ENCODE measurements around the gene PBX4. TPM values are rescaled to one million over a fixed set of nuclear protein-coding genes. Genes with fewer than 3 reads are reported as not detected.

The PBX4 gene
- total RNA-seq, 1 experiment from 2014 or later: 2.0 TPM

DNA sequence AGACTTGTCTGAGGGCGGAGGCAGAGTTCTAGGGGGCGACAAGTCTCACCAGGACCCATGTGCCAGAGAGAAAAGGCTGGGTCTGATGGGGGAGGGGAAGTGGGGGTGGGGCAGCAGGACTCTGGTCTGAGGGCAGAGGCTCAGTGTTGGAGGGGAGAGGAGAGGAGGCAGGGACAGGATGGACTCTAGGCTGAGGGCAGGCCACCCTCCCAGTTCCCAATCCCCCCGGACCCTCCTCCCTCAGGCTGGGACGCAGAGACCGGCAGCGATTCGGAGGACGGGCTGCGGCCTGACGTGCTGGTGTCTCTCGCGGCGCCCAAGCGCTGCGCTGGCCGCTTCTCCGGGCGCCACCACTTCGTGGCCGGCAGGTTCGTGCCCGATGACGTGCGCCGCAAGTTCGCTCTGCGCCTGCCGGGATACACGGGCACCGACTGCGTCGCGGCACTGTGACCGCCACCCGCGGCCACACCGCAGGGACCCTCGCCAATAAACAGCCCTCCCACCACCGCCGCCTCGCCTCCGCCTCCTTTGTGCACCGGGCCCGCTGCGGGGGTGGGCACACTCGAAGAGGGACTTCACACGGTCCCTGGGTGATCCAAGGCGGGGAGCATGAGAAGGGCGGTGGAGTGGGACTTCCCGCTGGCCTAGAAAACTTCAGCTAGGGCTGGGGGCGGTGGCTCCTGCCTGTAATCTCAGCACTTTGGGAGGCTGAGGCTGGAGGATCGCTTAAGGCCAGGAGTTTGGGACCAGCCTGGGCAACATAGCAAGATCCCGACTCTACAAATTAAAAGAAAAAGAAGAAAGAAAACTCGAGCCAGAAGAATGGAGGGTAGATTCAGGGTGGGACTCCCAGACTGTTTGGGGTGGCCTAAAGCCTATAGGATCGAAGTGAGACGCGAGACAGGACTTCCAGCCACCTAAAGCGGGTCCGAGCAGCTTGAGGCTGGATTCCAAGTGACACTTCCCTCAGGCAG is 81.1 kb downstream of the PBX4 start:
- no peaks in the 10 kb centered on the region; the same call in 1 of the 2 replicates for H3K27me3 ChIP-seq (replicated peaks)
- peaks cover 4% of the 10 kb centered on the region for H3K4me1 ChIP-seq (replicated peaks)
- no peak overlapping the region for H3K4me3 ChIP-seq
- H3K36me3 ChIP-seq: no peaks in the 10 kb centered on the region
- no peaks in the 10 kb centered on the region; the same call in 1 of the 2 replicates for H3K9me3 ChIP-seq (replicated peaks)
- H3K27ac ChIP-seq: no peak overlapping the region
- DNase-seq (ENCODE audit: low read depth in 1 of 2, low spot score in 2 of 2): no peak

DNA sequence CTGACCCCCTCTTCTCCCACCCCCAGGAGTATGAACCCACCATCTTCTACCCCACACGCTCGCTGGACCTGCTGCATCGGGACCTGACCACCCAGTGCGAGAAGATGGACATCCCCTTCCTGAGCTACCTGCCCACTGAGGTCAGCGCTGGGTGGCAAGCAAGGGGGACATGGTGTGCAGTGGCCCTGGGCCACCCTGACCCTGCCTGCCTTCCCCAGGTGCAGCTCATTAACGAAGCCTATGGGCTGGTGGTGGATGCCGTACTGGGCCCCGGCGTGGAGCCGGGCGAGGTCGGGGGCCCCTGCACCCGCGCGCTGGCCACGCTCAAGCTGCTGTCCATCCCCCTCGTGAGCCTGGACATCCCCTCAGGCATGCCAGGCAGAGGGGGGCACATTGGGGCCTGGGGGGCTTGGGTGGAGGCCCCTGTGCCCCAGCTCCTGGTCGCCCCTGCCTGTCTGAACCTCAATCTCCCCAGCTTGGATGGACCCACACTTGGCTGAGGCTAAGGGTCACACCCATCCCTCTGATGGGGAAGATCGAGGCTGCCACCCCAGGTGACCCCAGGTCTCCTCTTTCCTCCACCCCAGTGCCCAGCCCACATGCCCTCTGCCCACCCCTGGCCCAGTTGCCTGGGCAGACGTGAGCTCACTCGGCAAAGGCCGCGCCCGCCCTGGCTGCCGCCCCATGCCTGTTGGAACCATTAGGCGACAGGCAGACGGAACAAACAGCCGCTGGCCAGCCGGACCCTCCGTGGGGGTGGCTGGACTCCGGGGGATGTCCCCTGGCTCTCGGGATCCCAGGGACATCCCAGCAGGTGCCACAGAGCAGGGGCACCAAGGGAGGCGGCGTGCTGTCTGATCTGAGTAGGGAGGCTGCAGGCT is 82.9 kb downstream of the PBX4 start:
- Histone ChIP-seq H3K27ac (no peak overlapping the region), H3K4me3 (no peak overlapping the region), H3K4me1 (replicated peaks) (peaks cover 9% of the 10 kb centered on the region), H3K9me3 (replicated peaks) (no peaks in the 10 kb centered on the region), H3K27me3 (replicated peaks) (no peaks in the 10 kb centered on the region; the same call in 1 of the 2 replicates), H3K36me3 (peaks cover 5% of the 10 kb centered on the region; the same call in 1 of the 2 replicates)
- no peak for DNase-seq (ENCODE audit: low read depth in 1 of 2, low spot score in 2 of 2)

DNA sequence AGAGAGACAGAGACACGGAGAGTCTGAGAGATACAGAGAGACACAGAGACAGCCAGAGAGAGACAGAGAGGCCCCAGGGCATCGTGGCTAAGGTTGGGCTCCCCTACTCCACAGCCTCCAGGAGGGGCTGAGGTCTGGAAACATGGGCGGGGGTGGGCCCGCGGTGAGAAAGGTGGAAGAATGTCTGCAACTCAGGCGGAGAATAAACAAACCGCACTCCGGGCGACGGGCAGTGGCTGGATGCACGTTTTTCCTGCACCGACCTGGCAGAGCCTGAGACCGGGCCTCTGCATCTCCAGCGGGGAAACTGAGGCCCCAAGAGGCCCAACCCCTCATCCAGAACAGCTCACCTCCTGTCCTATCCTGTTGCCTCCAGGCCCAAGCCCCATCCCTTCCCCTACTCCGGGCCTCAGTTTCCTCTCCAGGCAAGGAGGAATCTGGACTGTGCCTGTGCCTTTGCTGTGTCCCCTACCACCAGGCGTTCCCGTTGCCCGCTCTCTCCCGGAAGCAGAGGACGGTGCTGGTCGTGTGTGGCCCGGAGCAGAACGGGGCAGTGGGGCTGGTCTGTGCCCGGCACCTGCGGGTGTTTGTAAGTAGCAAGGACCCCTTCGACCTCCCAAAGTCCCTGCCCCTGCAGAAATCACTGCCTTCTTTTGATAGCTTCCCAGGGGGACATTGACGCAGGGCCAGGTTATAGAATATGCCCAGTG is 83.8 kb downstream of the PBX4 start:
- Histone ChIP-seq H3K9me3 (replicated peaks) (no peaks in the 10 kb centered on the region), H3K27ac (no peak overlapping the region), H3K27me3 (replicated peaks) (no peaks in the 10 kb centered on the region; the same call in 1 of the 2 replicates), H3K36me3 (peaks cover 6% of the 10 kb centered on the region; the same call in 1 of the 2 replicates), H3K4me1 (replicated peaks) (peaks cover 9% of the 10 kb centered on the region), H3K4me3 (no peak overlapping the region)
- no peak for DNase-seq (ENCODE audit: low read depth in 1 of 2, low spot score in 2 of 2)

DNA sequence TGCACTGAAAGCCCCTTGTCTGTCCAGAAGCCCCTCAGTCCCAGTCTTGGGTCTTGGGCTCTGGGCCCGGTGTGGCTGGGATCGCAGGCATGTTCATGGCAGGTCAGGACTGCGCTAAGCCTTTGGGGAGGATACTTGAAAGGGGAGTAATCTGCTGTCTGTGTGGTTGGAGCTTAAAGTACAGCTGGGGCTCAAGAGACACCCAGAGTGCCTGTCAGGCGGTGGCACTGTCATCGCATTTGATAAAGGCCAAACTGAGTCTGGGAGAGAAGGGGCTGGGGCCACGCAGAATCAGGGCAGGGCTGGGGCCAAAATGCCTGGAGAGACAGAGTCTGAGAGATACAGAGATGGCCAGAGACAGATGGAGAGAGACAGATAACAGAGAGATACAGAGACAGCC is 84.6 kb downstream of the PBX4 start:
- H3K4me3 ChIP-seq: no peak overlapping the region
- peaks cover 8% of the 10 kb centered on the region; the same call in 1 of the 2 replicates for H3K36me3 ChIP-seq
- no peaks in the 10 kb centered on the region; the same call in 1 of the 2 replicates for H3K27me3 ChIP-seq (replicated peaks)
- H3K27ac ChIP-seq: no peak overlapping the region
- DNase-seq (ENCODE audit: low read depth in 1 of 2, low spot score in 2 of 2): no peak
- peaks cover 9% of the 10 kb centered on the region for H3K4me1 ChIP-seq (replicated peaks)
- H3K9me3 ChIP-seq (replicated peaks): no peaks in the 10 kb centered on the region

DNA sequence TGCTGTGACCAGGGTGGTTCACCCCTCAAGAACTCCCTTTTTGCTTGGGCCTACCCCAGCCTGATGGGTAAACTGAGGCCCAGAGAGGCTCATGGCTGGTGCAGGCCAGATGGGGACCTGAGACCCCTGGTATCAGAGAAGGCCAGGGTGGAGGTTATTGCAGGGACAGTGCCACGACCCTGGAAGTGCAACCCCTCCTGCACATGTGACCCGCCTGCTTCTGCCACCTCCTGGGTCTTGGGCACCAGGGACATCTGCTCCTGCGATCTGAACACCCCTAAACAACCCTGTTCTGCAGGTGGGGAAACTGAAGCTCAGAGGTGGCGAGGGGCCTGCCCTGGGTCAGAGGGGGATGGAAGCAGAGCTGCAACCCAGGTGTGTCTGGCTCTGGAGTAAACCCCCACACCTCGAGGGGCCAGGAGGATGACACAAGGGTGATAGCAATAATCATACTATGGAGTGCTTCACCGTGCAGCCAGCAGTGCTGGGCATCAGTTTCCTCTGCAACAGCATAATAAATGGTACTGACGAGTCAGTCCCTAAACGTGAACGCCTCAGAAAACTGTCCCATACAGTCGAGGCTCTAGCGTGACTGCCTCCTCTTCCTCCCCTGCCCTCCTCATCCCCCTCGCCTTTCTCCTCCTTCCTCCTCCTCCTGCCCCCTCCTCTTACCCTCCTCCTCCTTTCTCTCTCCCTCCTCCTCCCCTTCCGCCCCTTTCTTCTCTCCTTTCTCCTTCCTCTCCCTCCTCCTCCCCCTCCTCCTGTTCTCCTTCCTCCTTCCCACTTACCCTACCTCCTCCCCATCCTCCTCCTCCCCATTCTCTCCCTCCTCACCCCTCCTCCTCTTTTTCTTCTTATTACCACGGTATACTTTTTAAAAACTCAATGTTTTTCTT is 85.4 kb downstream of the PBX4 start:
- peaks cover 6% of the 10 kb centered on the region for H3K4me1 ChIP-seq (replicated peaks)
- H3K9me3 ChIP-seq (replicated peaks): no peaks in the 10 kb centered on the region
- H3K27me3 ChIP-seq (replicated peaks): no peaks in the 10 kb centered on the region
- no peak for DNase-seq (ENCODE audit: low read depth in 1 of 2, low spot score in 2 of 2)
- peaks cover 13% of the 10 kb centered on the region for H3K36me3 ChIP-seq
- no peak overlapping the region for H3K4me3 ChIP-seq
- no peak overlapping the region for H3K27ac ChIP-seq

DNA sequence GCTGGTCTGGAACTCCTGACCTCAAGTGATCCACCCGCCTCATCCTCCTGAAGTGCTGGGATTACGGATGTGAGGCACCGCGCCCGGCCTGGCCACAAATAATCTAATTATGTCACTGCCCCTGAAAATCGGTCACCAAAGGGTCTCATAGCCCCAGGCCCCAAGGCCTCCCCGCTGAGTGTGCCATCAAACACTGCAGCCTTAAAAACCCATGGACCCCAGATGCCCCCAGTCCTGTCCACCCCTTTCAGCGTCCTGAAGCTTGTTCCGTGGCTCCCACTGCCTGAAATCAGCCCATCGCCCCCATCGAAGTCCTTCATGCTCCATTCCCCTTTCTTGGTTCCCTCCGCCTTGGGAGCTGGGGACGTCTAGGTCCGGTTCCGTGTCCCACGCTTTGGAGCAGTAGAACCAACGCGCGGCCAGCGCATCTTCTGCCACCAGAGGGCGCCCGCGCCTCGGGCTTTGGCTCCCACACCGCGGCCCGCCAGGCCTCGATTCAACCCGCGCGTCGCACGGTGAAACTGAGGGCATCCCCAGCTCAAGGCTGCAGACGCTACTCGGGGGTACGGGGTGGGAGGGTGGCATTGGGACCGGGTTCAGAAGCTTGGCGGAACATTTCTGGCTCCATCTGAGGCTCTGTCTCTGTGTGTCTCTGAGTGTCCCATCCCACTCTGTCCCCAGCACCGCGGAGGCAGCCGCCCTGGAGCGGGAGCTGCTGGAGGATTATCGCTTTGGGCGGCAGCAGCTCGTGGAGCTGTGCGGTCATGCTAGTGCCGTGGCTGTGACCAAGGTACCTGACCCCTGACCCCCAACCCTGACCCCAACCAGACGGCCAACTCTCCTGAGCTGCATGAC is 86.3 kb downstream of the PBX4 start:
- DNase-seq (ENCODE audit: low read depth in 1 of 2, low spot score in 2 of 2): peak; percentile 49 to 74
- Histone ChIP-seq H3K4me1 (replicated peaks) (peaks cover 6% of the 10 kb centered on the region), H3K9me3 (replicated peaks) (no peaks in the 10 kb centered on the region), H3K4me3 (no peak overlapping the region), H3K27me3 (replicated peaks) (no peaks in the 10 kb centered on the region), H3K27ac (no peak overlapping the region), H3K36me3 (peaks cover 22% of the 10 kb centered on the region)

DNA sequence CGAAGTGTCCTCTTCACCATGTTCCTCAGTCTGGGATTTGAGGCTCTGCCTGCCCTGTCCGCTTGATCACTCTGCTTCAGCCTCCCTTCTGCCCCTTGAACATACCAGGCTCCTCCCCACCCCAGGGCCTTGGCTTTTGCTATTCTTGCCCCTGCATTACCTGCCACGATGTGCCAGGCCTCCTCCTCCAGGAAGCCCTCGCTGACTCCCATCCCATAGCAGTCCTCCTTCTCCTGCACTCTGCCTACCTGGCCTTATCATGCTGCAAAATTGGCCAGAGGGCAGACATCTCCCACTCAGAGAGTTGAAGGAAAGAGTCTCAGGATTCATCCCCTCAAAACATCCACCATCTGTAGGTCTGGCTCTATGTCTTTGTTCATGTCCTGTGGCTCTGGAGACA is 87.6 kb downstream of the PBX4 start:
- H3K9me3 ChIP-seq (replicated peaks): no peaks in the 10 kb centered on the region
- DNase-seq (ENCODE audit: low read depth in 1 of 2, low spot score in 2 of 2): no peak
- peaks cover 30% of the 10 kb centered on the region for H3K36me3 ChIP-seq
- no peaks in the 10 kb centered on the region for H3K27me3 ChIP-seq (replicated peaks)
- H3K27ac ChIP-seq: no peak overlapping the region
- no peak overlapping the region for H3K4me3 ChIP-seq
- H3K4me1 ChIP-seq (replicated peaks): peaks cover 6% of the 10 kb centered on the region

DNA sequence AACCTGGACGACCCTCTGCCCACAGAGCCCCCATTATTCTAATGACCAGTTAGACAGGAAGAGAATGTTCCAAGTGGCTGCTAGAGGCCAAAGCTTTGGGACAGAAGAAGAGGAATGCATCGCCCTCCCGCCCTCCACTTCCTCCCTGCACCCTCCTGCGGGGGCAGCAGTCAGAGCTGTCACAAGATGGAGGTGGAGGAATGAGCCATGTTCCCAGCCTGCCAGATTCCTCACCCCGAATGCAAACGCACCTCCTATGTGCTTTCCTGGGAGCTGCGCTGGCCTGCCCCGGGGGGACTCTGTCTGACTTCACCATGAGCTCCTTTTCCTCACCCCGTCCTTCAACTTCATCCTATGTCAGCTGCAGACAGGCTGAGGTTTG is 88.1 kb downstream of the PBX4 start:
- H3K9me3 ChIP-seq (replicated peaks): no peaks in the 10 kb centered on the region
- H3K36me3 ChIP-seq: peaks cover 33% of the 10 kb centered on the region
- no peak for DNase-seq (ENCODE audit: low read depth in 1 of 2, low spot score in 2 of 2)

DNA sequence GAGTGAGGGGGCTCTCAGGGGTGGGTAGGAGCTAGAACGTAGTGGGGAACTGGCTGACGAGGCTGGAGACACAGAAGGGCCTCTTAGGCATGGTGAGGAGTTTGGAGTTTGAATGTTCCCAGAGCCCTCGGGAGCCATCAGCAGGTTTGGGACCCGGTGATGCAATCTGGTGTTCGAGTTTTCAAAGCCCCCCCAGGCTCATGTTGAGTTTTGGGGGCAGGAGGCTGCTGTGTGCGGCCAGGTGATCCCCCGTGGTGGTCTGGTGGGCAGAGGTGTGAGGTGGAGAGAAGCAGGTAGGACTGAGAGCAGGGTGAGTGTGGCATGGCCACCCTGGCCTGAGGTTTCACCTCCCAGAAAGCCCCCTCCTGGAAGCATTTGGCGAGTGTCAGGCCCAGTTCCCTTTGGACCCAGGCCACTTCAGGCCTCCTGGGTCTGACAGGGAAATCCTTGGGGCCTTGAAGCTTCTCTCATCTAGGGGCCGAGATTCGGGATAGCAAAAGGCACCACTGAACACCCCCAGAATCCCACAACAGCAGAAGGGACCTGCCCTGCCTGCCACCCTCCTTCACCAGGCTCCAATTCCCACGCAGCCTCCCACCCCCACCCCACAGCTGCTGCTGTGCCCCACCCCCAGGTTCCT is 88.6 kb downstream of the PBX4 start:
- no peak overlapping the region for H3K4me3 ChIP-seq
- H3K27ac ChIP-seq: no peak overlapping the region
- H3K27me3 ChIP-seq (replicated peaks): no peaks in the 10 kb centered on the region
- no peak for DNase-seq (ENCODE audit: low read depth in 1 of 2, low spot score in 2 of 2)
- H3K36me3 ChIP-seq: peaks cover 34% of the 10 kb centered on the region
- peaks cover 6% of the 10 kb centered on the region for H3K4me1 ChIP-seq (replicated peaks)
- H3K9me3 ChIP-seq (replicated peaks): no peaks in the 10 kb centered on the region

More for the DNA sequence above, 88.1 kb downstream of the PBX4 start:
- Histone ChIP-seq H3K4me1 (replicated peaks) (peaks cover 6% of the 10 kb centered on the region), H3K27ac (no peak overlapping the region), H3K4me3 (no peak overlapping the region), H3K27me3 (replicated peaks) (no peaks in the 10 kb centered on the region)

DNA sequence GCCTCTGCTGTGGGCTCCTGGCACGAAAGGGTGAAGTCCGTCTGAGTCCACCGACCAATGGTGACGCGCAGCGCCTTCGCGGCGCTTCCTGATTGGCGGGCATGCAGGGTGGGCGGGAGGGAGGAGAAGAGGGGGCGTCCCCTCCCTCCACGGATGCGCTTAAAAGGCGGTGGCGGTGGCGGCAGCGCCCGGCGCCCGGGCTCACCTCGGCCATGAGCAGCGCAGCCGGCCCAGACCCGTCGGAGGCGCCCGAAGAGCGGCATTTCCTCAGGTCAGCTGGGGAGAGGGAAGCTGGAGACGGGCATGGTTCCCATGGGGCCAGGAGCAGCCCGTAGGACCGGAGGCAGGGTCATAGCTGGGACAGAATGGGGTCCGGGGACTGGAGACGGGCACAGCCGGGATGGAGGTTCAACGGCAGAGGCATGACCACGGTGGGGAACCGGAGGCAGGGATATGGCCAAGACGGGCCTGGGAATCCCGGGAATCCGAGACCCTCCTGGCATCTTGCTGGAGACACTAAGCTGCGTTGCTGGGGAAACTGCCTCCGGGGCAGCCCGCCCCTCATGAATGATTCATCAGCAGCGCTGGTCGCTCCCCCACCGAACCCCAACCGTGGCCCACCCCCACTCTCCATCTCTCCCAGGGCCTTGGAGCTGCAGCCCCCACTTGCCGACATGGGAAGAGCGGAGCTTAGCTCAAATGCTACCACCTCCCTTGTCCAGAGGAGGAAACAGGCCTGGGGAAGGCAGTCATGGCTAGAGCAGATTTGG is 89.6 kb downstream of the PBX4 start, which contains the start of gene YJEFN3:
Gene YJEFN3 (plus strand): TSS at position 191 of the 770 bp plus-strand sequence. CDS start 22 bp downstream, at position 213.
- peaks cover 6% of the 10 kb centered on the region for H3K4me1 ChIP-seq (replicated peaks)
- no peaks in the 10 kb centered on the region for H3K9me3 ChIP-seq (replicated peaks)
- DNase-seq (ENCODE audit: low read depth in 1 of 2, low spot score in 2 of 2): no peak
- H3K4me3 ChIP-seq: no peak within 1 kb of the TSS
- H3K27ac ChIP-seq: no peak within 1 kb of the TSS
- H3K36me3 ChIP-seq: peaks cover 39% of the 10 kb centered on the region
- H3K27me3 ChIP-seq (replicated peaks): no peaks in the 10 kb centered on the region

Measured in SJSA1 (cell line).